IPS-15b (cell line): Measurements from ENCODE around the gene APLNR.

Experiments
- H3K27me3 ChIP-seq: one replicate; pipeline ENCODE4 v1.6.1; 2013; ENCODE audit warnings: low read length; ENCODE audit not compliant: control insufficient read depth, insufficient read depth
- H3K36me3 ChIP-seq: one replicate; pipeline ENCODE4 v1.6.1; 2013; ENCODE audit warnings: low read length; ENCODE audit not compliant: control insufficient read depth, insufficient read depth
- H3K4me1 ChIP-seq: one replicate; pipeline ENCODE4 v1.6.1; 2013; ENCODE audit warnings: mild to moderate bottlenecking, low read length; ENCODE audit not compliant: control insufficient read depth, insufficient read depth
- H3K4me3 ChIP-seq: one replicate; pipeline ENCODE4 v1.5.1; 2013; ENCODE audit warnings: low read depth, low read length
- H3K9ac ChIP-seq: one replicate; pipeline ENCODE4 v1.6.1; 2013; ENCODE audit warnings: low read depth, mild to moderate bottlenecking, low read length
- H3K9me3 ChIP-seq: one replicate; pipeline ENCODE4 v1.6.1; 2013; ENCODE audit warnings: mild to moderate bottlenecking, low read length; ENCODE audit not compliant: control insufficient read depth, insufficient read depth

The APLNR gene

GRCh38 chr11:57230791-57231538, 6.1 kb downstream of the APLNR start:
- Histone ChIP-seq H3K9me3 (no peaks in the 10 kb centered on the region), H3K27me3 (peaks cover 11% of the 10 kb centered on the region), H3K36me3 (no peaks in the 10 kb centered on the region), H3K9ac (peak overlapping the region; percentile 30), H3K4me1 (peaks cover 8% of the 10 kb centered on the region), H3K4me3 (no peak overlapping the region)

- Histone ChIP-seq H3K27me3 (peaks cover 11% of the 10 kb centered on the region), H3K9ac (no peak overlapping the region), H3K4me1 (peaks cover 8% of the 10 kb centered on the region), H3K36me3 (no peaks in the 10 kb centered on the region), H3K4me3 (no peak overlapping the region), H3K9me3 (no peaks in the 10 kb centered on the region)
Measured at GRCh38 chr11:57230316-57230715, 6.7 kb downstream of the APLNR start.

DNA sequence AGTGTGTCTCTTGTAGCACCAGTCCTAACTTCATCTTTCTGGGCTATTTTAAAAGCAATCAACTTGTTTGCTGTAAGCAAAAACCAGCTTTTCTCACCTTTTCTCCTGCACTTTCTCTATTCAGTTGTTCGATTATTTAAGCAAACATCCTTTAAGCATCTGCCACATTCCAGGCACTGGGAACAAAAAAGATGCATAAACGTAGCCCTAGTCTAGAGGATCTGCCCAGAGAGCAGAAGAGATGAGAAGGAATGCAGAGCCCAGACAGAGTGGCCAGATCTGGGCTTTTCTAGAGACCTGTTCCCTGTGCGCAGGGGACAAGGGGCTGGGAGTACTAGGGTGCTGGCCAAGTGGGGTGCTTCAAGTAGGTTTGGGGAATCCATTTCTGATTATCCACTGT, 8.4 kb downstream of the APLNR start:
- peaks cover 11% of the 10 kb centered on the region for H3K27me3 ChIP-seq
- no peak overlapping the region for H3K4me3 ChIP-seq

DNA sequence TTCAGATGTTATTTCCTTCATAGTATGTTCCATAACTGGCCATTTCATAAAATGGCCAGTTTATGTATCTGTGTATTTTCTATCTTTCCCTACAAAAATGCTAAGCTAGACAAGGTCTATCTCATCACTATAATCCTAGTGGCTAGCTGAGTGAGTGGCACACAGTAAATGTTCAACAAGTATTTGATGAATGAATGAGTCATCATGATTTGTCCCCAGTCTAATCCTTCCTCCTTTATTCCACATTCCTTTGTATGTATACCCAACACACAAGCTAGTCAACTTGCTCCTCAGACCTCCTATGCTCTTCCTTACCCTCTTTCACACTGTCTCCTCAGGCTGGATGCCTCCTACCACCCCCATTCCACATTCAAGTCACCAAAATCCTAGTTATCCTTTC, 12.5 kb downstream of the APLNR start:
- H3K9me3 ChIP-seq = no peaks in the 10 kb centered on the region
- no peaks in the 10 kb centered on the region for H3K4me1 ChIP-seq
- no peak overlapping the region for H3K4me3 ChIP-seq
- H3K36me3 ChIP-seq = no peaks in the 10 kb centered on the region
- no peaks in the 10 kb centered on the region for H3K27me3 ChIP-seq
- no peak overlapping the region for H3K9ac ChIP-seq

More for the DNA sequence above, 8.4 kb downstream of the APLNR start:
- Histone ChIP-seq H3K36me3 (no peaks in the 10 kb centered on the region), H3K9ac (no peak overlapping the region), H3K9me3 (no peaks in the 10 kb centered on the region), H3K4me1 (peaks cover 8% of the 10 kb centered on the region)

DNA sequence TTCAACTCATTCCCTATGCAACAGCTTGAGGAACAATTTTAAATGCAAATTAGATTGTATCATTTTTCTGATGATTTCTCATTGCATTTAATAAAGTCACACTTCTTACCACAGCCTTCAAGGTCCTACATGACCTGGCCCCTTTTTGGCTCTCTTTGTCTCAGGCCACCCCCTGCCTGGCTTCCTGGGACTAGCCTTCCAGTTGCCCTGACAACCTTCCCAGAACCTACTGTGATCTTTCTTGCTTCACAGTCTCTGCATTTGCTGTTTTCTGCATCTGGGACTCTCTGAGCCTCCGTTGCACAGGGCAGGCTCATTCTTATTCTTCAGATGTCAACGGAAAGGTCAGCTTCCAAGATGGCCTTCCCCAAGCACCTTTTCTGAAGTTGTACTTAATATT, 12.9 kb downstream of the APLNR start:
- Histone ChIP-seq H3K27me3 (no peaks in the 10 kb centered on the region), H3K9ac (no peak overlapping the region), H3K9me3 (no peaks in the 10 kb centered on the region), H3K36me3 (no peaks in the 10 kb centered on the region), H3K4me1 (no peaks in the 10 kb centered on the region), H3K4me3 (no peak overlapping the region)

DNA sequence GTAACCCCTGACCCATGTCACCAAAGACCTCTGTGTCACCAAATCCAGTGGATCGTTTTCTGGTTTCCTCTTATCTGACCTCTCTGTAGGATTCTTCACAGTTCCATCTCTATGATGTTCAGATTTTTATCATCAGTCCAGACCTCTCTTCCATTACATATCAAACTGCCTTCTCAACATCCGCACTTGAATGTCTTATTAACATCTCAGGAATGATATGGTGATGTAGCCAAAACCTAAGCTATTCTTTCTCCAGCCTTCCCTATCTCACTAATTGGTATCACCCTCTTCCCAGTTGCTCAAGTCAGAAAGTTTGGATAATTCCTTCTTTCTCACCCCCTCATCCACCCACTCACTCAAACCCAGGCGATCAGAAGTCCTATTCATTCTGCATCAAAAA, 13.4 kb downstream of the APLNR start:
- Histone ChIP-seq H3K4me1 (no peaks in the 10 kb centered on the region), H3K4me3 (no peak overlapping the region), H3K36me3 (no peaks in the 10 kb centered on the region), H3K9me3 (no peaks in the 10 kb centered on the region), H3K9ac (no peak overlapping the region), H3K27me3 (no peaks in the 10 kb centered on the region)

DNA sequence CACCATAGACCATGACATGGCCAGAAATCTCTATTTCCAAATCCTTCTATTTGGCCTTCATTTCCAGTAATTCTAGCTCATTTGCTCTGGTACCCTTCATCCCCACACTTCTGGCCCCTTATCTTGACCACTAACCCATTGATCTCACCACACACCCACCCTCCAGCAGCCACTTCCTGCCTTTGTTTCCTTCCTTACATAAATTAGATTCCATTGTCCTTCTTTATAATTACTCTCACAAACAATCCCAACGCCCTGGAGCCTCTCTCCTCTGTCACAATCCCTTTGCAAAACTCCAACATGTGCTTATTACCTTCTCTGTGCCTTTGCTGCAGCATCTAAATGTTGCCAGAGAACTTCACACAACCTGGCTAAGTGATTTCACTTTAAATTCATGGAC, 14.8 kb downstream of the APLNR start:
- no peak overlapping the region for H3K4me3 ChIP-seq
- H3K9me3 ChIP-seq = no peaks in the 10 kb centered on the region
- H3K4me1 ChIP-seq = no peaks in the 10 kb centered on the region
- no peaks in the 10 kb centered on the region for H3K36me3 ChIP-seq
- no peaks in the 10 kb centered on the region for H3K27me3 ChIP-seq
- H3K9ac ChIP-seq = no peak overlapping the region

- Histone ChIP-seq H3K4me1 (peaks cover 3% of the 10 kb centered on the region), H3K9me3 (no peaks in the 10 kb centered on the region), H3K27me3 (no peaks in the 10 kb centered on the region), H3K36me3 (no peaks in the 10 kb centered on the region), H3K4me3 (no peak overlapping the region), H3K9ac (no peak overlapping the region)
Measured at GRCh38 chr11:57219021-57219627, 17.9 kb downstream of the APLNR start.

- H3K9me3 ChIP-seq = no peaks in the 10 kb centered on the region
- peaks cover 13% of the 10 kb centered on the region for H3K4me1 ChIP-seq
- no peak overlapping the region for H3K4me3 ChIP-seq
- no peaks in the 10 kb centered on the region for H3K27me3 ChIP-seq
- no peaks in the 10 kb centered on the region for H3K36me3 ChIP-seq
- H3K9ac ChIP-seq = no peak overlapping the region
Measured at GRCh38 chr11:57217053-57217452, 20.0 kb downstream of the APLNR start.

DNA sequence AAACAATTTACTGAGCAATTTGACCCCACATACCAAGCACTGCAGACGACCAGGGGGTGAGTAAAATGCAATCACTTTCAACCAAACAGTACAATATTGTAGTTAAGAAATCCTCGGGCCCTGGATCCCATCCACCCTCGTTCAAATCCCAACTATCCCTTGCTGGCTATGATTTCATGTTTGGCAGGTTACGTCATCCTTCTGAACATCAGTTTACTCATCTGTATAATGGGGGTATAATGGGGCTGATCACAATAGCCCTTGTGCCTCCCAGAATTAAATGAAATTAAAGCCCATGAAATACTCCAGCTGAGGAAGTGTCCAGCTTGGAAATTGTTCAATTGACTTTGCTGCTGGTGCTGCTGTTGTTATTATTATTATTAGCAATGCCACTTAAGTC, 20.6 kb downstream of the APLNR start:
- H3K9ac ChIP-seq = no peak overlapping the region
- H3K36me3 ChIP-seq = no peaks in the 10 kb centered on the region
- peaks cover 13% of the 10 kb centered on the region for H3K4me1 ChIP-seq
- no peaks in the 10 kb centered on the region for H3K9me3 ChIP-seq
- H3K4me3 ChIP-seq = no peak overlapping the region
- no peaks in the 10 kb centered on the region for H3K27me3 ChIP-seq

DNA sequence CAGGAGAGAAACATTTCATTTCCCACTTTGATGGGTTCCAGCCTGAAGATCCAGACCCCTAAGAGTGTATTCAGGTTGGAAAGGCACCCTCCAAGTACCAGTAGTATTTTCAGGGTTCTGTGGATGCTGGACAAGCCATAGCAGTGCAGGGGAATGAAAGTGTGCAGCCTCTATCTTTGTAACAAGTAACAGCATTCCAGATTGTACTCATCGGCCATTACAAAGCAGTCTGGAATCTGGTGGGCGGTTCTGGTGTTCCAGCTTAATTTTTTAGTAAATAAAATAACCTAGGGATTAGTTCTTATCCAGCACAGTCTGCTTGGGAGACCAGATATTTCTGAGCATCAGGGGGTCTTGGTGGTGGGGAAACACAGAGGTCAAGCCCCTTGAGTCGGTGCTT, 22.6 kb downstream of the APLNR start:
- H3K4me3 ChIP-seq = no peak overlapping the region
- no peaks in the 10 kb centered on the region for H3K9me3 ChIP-seq
- H3K27me3 ChIP-seq = no peaks in the 10 kb centered on the region
- no peak overlapping the region for H3K9ac ChIP-seq
- H3K4me1 ChIP-seq = peaks cover 13% of the 10 kb centered on the region
- no peaks in the 10 kb centered on the region for H3K36me3 ChIP-seq

- Histone ChIP-seq H3K4me1 (peaks cover 13% of the 10 kb centered on the region), H3K27me3 (no peaks in the 10 kb centered on the region), H3K4me3 (no peak overlapping the region), H3K9ac (no peak overlapping the region), H3K36me3 (no peaks in the 10 kb centered on the region), H3K9me3 (no peaks in the 10 kb centered on the region)
Measured at GRCh38 chr11:57214098-57214417, 23.0 kb downstream of the APLNR start.
